HCEC 1CT (cell line): ENCODE results near the gene GREB1.

ENCODE experiments used
- DNase-seq: peaks from one replicate; pipeline ENCODE4 v3.0.0-alpha.2; 2017

Gene GREB1

DNA sequence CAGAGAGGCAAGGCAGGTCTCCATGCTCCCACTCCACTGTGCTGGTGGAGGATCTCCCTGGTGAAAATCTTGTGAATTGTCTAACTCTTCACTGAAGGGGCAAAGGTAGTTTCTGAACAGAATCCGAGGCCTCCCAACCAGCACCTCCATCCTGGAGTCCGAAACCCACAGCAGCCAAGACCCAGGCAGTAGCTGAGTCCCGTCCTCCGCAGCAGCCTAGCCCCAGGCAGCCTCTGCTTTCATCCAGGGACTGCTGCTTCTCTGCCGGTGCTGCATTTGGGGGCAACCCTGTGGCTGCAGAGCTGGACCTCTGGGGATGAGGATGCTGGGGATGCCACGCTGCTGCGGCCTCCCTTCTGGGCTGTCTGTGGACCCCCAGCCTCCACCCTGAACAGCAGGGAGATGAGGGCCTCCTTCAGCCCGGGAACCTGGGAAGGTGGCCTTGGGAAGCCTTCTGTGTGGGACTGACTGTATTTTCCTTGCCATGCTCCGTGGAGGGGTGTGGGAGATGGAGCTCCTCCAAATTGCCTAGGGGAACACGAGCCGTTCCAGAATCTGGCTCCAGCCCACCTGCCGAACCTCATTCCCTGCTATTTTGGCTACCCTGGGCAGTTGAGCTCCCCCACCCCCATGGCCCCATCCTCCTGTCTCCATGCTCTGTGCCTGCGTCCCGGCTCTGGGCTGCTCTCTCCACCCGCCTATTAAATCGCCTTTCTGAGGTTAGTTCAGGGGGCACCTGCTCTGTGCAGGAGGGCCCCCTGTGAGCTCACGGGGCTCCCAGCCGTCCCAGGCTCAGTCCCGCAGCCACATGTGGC lies 48.2 kb downstream of the GREB1 start:
- no peak for DNase-seq

DNA sequence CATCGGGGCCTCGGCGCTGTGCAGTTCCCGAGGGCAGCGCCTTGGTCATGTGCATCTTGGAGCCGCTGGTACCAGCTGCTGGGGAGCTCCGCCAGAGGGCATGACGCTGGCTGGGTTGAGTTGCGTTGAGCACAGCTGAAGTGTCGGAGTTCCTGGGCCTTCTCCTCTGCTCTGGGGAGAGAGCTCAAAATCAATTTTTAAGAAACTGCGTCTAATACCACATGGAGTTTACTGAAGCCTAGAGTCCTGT lies 48.7 kb downstream of the GREB1 start:
- DNase-seq = no peak

GRCh38 chr2:11582862-11583752 lies 49.3 kb downstream of the GREB1 start:
- peak; percentile 35 for DNase-seq

DNA sequence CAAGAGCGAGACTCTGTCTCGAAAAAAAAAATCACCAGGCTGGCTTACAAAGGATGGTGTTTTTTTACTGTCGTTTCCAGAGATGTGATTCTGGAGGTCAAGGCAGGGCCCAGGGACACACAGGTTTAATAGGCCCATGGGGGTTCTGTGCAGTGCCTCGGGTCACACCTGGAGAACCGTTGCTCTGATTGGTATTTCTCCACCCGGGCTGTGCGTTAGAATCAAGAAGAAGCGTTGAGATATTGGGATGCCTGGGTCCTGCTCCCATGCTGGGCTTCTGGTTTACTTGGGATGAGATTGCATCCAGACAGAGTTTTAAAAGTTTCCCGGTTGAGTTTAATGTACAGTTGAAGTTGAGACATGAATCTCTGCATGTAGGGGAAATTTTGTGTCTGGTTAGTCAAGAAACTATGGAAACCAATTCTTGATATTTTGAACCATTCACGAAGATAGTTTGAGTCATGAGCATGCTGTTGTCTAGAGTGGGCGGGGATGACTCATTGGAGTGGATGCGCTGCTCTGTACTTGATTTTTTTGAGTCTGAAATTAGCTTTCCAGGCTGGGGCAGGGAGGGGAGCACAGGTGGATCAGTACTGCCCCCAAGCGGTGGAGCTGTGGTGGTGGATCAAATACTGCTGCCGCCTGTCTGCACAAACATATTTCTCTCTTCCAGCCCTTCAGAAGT lies 50.1 kb downstream of the GREB1 start:
- peak; percentile 93 for DNase-seq

GRCh38 chr2:11584525-11585056 lies 50.7 kb downstream of the GREB1 start:
- DNase-seq = no peak

- no peak for DNase-seq
Observed at GRCh38 chr2:11585071-11585470, 51.2 kb downstream of the GREB1 start.

DNA sequence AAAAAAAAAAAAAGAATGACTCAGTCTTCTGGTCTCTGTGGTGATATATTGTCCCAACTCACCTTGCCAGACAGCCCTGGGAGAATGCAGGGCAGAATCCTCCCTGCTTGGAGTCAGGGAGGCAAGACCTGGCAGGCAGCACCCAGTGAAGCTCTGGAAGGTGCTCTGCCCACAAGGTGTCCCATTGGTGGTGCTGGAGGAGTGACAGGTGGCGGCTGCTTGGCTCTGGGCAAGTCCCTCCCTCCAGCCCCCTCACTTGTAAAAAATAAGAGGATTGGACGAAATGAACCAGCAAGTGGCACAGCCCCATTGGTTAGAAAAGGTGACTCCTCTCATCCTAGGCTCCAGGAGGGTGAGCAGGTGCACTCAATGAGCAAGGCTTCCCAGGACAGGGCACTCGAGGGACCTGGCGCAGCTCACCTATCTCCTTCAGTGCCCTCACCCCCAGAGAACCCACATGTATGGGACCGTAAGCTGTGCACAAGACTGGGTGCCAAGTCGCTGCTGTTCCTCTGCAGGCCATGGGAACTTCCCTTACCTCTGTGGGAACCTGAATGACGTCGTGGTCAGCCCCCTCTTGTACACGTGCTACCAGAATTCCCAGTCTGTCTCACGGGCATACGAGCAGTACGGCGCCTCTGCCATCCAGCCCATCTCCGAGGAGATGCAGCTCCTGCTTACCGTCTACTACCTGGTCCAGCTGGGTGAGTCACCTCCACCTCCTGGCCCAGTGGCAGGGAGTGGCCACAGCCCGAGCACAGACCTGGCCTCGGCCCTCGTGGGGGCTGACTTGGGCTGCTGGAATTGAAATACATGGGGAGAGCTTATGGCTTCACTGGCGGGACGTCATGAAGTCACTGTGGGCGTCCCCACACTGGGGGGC lies 54.6 kb downstream of the GREB1 start:
- no peak for DNase-seq

- no peak for DNase-seq
Observed at GRCh38 chr2:11589316-11589940, 55.6 kb downstream of the GREB1 start.

- DNase-seq = no peak
Observed at GRCh38 chr2:11590193-11590592, 56.3 kb downstream of the GREB1 start.

GRCh38 chr2:11591091-11591490 lies 57.2 kb downstream of the GREB1 start:
- DNase-seq = no peak

DNA sequence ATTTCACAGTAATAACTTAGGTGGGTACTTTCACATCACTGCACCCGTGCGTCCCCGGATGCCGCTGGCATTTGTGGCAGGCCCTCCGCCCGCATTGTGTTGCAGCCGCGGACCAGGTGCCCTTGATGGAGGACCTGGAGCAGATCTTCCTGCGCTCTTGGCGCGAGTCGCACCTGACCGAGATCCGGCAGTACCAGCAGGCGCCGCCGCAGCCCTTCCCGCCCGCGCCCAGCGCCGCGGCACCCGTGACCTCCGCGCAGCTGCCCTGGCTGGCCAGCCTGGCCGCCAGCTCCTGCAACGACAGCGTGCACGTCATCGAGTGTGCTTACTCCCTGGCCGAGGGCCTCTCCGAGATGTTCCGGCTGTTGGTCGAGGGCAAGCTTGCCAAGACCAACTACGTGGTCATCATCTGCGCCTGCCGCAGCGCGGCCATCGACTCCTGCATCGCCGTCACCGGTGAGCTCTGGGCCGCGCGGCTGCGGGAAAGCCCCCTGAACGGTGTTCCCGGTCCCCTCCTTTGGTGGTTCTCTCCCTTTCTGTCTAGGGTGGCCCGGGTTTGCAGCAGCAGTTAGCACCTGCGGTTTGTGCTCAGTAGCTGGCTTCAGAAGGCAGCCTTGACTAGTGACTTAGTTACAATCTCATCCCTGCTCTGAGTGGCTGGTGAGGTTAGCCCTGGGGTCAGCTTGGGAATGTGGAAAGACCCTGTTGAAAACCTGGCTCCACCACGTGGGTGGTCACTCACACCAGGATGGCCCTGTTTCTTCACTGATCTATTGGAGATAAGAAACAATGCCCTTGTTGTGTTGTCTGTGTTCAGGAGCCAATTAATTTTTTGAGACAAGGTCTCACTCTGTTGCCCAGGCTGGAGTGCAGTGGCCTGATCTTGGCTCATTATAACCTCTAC lies 59.1 kb downstream of the GREB1 start:
- no peak for DNase-seq

DNA sequence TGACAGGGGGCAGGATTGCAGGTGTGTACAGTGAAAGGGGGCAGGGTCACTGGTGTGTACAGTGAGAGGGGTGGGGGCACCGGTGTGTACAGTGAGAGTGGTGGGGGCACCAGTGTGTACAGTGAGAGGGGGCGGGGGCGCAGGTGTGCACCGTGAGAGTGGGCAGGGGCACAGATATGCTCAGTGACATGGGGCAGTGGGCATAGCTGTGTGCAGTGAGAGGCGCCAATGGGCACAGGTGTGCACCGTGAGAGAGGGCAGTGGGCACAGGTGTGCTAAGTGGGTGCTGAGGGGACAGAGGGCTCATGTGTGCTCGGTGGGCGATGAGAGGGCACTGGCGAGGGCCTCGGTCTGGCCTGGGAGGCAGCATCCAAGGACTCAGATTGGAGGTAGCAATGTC lies 63.0 kb downstream of the GREB1 start:
- no peak for DNase-seq

GRCh38 chr2:11597538-11598225 lies 63.8 kb downstream of the GREB1 start:
- DNase-seq = no peak

- no peak for DNase-seq
Observed at GRCh38 chr2:11598228-11598731, 64.4 kb downstream of the GREB1 start.

GRCh38 chr2:11602563-11603204 lies 68.8 kb downstream of the GREB1 start:
- DNase-seq = no peak

- no peak for DNase-seq
Observed at GRCh38 chr2:11610624-11611242, 76.9 kb downstream of the GREB1 start.

- DNase-seq = no peak
Observed at GRCh38 chr2:11611251-11611650, 77.4 kb downstream of the GREB1 start.

GRCh38 chr2:11612553-11613215 lies 78.8 kb downstream of the GREB1 start:
- no peak for DNase-seq
